Spleen (tissue), 11 donors: ENCODE results near the gene SAAL1. TPM values are rescaled to one million over a fixed set of nuclear protein-coding genes. Genes with fewer than 3 reads are reported as not detected.

Experiments
- DNase-seq: peaks from one replicate; pipeline ENCODE4 v3.0.0-alpha.2; 2020
- H3K27ac ChIP-seq, 8 donors: fragments of 200-600 bp; sonication (generic) in 7 of 8; 1 replicate in 4 of 8; 2 replicates in 4 of 8; pipeline versions ENCODE4 v1.5.0 to v1.8.0; 2016 to 2021; ENCODE audit warnings: inconsistent platforms in 4 of 8, mild to moderate bottlenecking in 4 of 8, moderate library complexity in 1 of 8
- H3K27me3 ChIP-seq, 7 donors: fragments of 200-600 bp; sonication (generic) in 6 of 7; replicated peaks in 1 of 7; 1 replicate in 4 of 7; 2 replicates in 3 of 7; pipeline versions ENCODE4 v1.5.0 to v1.8.0; 2016 to 2021; ENCODE audit warnings: inconsistent platforms in 3 of 7, mild to moderate bottlenecking in 1 of 7
- H3K36me3 ChIP-seq, 6 donors: fragments of 200-600 bp; sonication (generic) in 5 of 6; 1 replicate in 4 of 6; 2 replicates in 2 of 6; pipeline versions ENCODE4 v1.5.0 to v1.8.0; 2016 to 2021; ENCODE audit warnings: inconsistent platforms in 2 of 6
- H3K4me1 ChIP-seq, 6 donors: fragments of 200-600 bp; sonication (generic) in 5 of 6; 1 replicate in 3 of 6; 2 replicates in 3 of 6; pipeline versions ENCODE4 v1.5.0 to v1.8.0; 2016 to 2021; ENCODE audit warnings: inconsistent platforms in 3 of 6
- H3K4me3 ChIP-seq, 8 donors: fragments of 200-600 bp; sonication (generic) in 7 of 8; 1 replicate in 4 of 8; 2 replicates in 4 of 8; pipeline versions ENCODE4 v1.5.0 to v1.8.0; 2016 to 2021; ENCODE audit warnings: inconsistent platforms in 4 of 8, mild to moderate bottlenecking in 4 of 8, moderate library complexity in 2 of 8
- H3K9me3 ChIP-seq, 8 donors: fragments of 200-600 bp; sonication (generic) in 7 of 8; 1 replicate in 4 of 8; 2 replicates in 4 of 8; pipeline versions ENCODE4 v1.5.0 to v1.8.0; 2016 to 2021; ENCODE audit warnings: inconsistent platforms in 4 of 8
- POLR2A ChIP-seq, 3 donors: fragments of 450-650 bp; IDR thresholded peaks; one replicate each; pipeline ENCODE4 v1.5.1; 2017; ENCODE audit warnings: antibody characterized with exemption in 3 of 3, mild to moderate bottlenecking in 1 of 3
- POLR2AphosphoS5 ChIP-seq, 3 donors: sonication (generic); formaldehyde crosslinking; IDR thresholded peaks; one replicate each; pipeline ENCODE4 v1.5.1; 2017; ENCODE audit warnings: antibody characterized with exemption in 3 of 3
- WGBS, 5 donors: extraction: QIAGEN DNeasy Blood & Tissue Kit in 3 of 5; methylation state at CpG; one replicate each; pipeline versions ENCODE4 v1.1.5 to v1.1.7; 2013 to 2018; 5-methylcytosine and 5-hydroxymethylcytosine counted together
- intact Hi-C: fragments of 100-400 bp; cut with DNase I; formaldehyde crosslinking; loops from one replicate; pipeline ENCODE4 v1.15.0; 2023; ENCODE audit warnings: low total_unique reads
- polyA plus RNA-seq, 3 donors: library from polyadenylated mRNA; stranded (reverse); fragments of 200-250 nt; gene quantifications; one replicate each; pipeline ENCODE4 v1.2.1, GENCODE V29; 2013
- total RNA-seq, 7 donors: library from RNA; depleted of rRNA in 3 of 7; stranded (reverse); fragments of >200 nt in 3 of 7; fragmentation: NEBNext Ultra II Directional in 4 of 7; extraction: Animal tissue kit (Norgen Biotek cat#: 25700) in 4 of 7; gene quantifications; one replicate each; pipeline versions ENCODE4 v1.1.0 to v1.2.1, GENCODE V29; 2016 to 2021
- TF ChIP-seq, protein P1 (sequence below), 11 experiments: fragments of 200-600 bp in 7 of 11; fragments of 450-650 bp in 4 of 11; sonication (generic) in 4 of 11; IDR thresholded peaks in 8 of 11; conservative IDR thresholded peaks in 3 of 11; 1 replicate in 7 of 11; 2 replicates in 4 of 11; pipeline versions ENCODE4 v1.4.0 to v1.8.0; 2016 to 2021; ENCODE audit warnings: antibody characterized with exemption in 11 of 11, inconsistent platforms in 4 of 11, mild to moderate bottlenecking in 1 of 11
- donor health status: healthy with polysubstance abuse.
- donor health status: DM: no; HTN: no; CAD: no; lungs with moderate emphysema.
- donor health status: DM: no; HTN: no; CAD: no.
- donor health status: Bipolar disorder and iron deficiency.
- donor health status: healthy.
- donor health status: DM: no; HTN: no; CAD: no.
- donor health status: DM: yes; HTN: yes; CAD: no.

Gene SAAL1
- total and polyA plus RNA-seq, 10 donors = 12.7 to 26.9 (median 15.2) TPM

DNA sequence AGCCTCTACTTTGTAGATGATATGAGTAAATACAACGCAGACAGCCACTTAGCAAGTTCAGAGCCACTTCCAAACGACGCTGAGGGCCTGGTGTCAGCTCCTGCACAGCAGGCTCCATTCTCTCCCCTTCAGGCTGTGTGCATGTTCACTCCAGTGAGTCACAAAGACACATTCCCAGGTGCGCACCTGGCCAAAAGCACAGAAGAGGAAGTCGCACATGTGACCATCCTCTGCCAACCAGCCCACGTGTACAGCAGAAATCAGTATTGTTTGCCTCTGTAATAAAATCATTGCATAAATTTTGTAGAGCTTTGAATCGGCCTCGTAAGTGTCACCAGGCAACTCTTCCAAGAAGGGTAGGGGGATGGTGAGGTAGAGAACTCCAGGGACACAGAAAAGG lies 40.3 kb downstream of the SAAL1 start:
- Histone ChIP-seq H3K4me1 (no peaks in the 10 kb centered on the region), H3K4me3 (no peak overlapping the region), H3K9me3 (no peaks in the 10 kb centered on the region), H3K27me3 (no peaks in the 10 kb centered on the region), H3K36me3 (peaks cover 0 to 6% (median 0%) of the 10 kb centered on the region in 6 donors), H3K27ac (no peak overlapping the region)
- TF ChIP-seq, protein P1, sequence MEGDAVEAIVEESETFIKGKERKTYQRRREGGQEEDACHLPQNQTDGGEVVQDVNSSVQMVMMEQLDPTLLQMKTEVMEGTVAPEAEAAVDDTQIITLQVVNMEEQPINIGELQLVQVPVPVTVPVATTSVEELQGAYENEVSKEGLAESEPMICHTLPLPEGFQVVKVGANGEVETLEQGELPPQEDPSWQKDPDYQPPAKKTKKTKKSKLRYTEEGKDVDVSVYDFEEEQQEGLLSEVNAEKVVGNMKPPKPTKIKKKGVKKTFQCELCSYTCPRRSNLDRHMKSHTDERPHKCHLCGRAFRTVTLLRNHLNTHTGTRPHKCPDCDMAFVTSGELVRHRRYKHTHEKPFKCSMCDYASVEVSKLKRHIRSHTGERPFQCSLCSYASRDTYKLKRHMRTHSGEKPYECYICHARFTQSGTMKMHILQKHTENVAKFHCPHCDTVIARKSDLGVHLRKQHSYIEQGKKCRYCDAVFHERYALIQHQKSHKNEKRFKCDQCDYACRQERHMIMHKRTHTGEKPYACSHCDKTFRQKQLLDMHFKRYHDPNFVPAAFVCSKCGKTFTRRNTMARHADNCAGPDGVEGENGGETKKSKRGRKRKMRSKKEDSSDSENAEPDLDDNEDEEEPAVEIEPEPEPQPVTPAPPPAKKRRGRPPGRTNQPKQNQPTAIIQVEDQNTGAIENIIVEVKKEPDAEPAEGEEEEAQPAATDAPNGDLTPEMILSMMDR (IDR thresholded peaks at IDR 0.05 in 8 of 11, conservative IDR thresholded peaks at IDR 0.05 in 3 of 11) = no peak
- TF ChIP-seq POLR2AphosphoS5 (IDR thresholded peaks at IDR 0.05) (no peak), POLR2A (IDR thresholded peaks at IDR 0.05) (no peak)
- 79 to 85% (median 80%) methylated on average over 8 of the region's 8 CpGs for WGBS, 5 donors
- peak; percentile 66 for DNase-seq
- intact Hi-C loops = no loop called here

GRCh38 chr11:18064450-18065054 lies 41.3 kb downstream of the SAAL1 start:
- no peak for TF ChIP-seq POLR2A (IDR thresholded peaks at IDR 0.05)
- TF ChIP-seq, protein P1 (IDR thresholded peaks at IDR 0.05 in 8 of 11, conservative IDR thresholded peaks at IDR 0.05 in 3 of 11) = no peak
- Histone ChIP-seq H3K4me1 (no peaks in the 10 kb centered on the region), H3K4me3 (no peak overlapping the region), H3K27ac (no peak overlapping the region), H3K36me3 (peaks cover 0 to 2% (median 0%) of the 10 kb centered on the region in 6 donors), H3K9me3 (no peaks in the 10 kb centered on the region), H3K27me3 (no peaks in the 10 kb centered on the region)
- DNase-seq = no peak
- 92 to 94% (median 93%) methylated on average over 7 of the region's 7 CpGs for WGBS, 5 donors
- intact Hi-C loops = no loop called here

DNA sequence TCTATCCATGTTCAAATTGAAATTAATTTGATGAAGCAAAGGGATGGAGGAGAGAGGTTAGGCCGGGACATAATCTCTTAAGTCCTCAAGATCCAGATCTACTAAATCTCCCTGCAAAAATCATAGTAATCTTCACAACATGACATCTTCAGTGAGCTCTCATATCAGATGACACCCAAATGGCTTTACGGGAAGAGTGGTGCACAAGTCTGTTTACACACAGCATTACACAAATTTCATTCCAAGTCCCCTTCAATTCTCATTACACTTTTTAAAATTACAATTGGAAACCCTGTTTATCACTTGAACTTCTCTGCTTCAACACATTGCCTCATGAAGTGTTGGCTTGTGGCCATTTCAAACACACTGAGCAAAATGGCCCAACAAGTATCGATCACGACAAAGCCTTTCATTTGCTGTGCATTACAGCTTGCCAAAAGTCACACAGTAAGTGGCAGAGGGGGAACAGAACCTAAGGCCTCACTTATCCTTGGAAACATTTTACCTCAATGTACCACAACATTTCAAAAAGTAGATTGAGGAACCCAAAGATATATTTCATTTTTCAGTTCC lies 41.9 kb downstream of the SAAL1 start:
- TF ChIP-seq, protein P1 (IDR thresholded peaks at IDR 0.05 in 8 of 11, conservative IDR thresholded peaks at IDR 0.05 in 3 of 11) = no peak
- TF ChIP-seq POLR2AphosphoS5 (IDR thresholded peaks at IDR 0.05) (no peak), POLR2A (IDR thresholded peaks at IDR 0.05) (no peak)
- H3K4me3 ChIP-seq = no peak overlapping the region
- WGBS, 5 donors = 92 to 97% (median 93%) methylated on average over 4 of the region's 4 CpGs
- H3K27me3 ChIP-seq = no peaks in the 10 kb centered on the region
- intact Hi-C loops = no loop called here
- H3K27ac ChIP-seq = no peak overlapping the region
- H3K36me3 ChIP-seq = no peaks in the 10 kb centered on the region
- H3K4me1 ChIP-seq = no peaks in the 10 kb centered on the region
- no peak for DNase-seq
- no peaks in the 10 kb centered on the region for H3K9me3 ChIP-seq

- TF ChIP-seq POLR2AphosphoS5 (IDR thresholded peaks at IDR 0.05) (no peak), POLR2A (IDR thresholded peaks at IDR 0.05) (no peak)
- TF ChIP-seq, protein P1 (IDR thresholded peaks at IDR 0.05 in 8 of 11, conservative IDR thresholded peaks at IDR 0.05 in 3 of 11) = no peak
- Histone ChIP-seq H3K4me3 (no peak overlapping the region), H3K36me3 (no peaks in the 10 kb centered on the region), H3K4me1 (no peaks in the 10 kb centered on the region), H3K9me3 (no peaks in the 10 kb centered on the region), H3K27ac (no peak overlapping the region), H3K27me3 (no peaks in the 10 kb centered on the region)
- DNase-seq = no peak
- 81 to 94% (median 86%) methylated on average over 5 of the region's 5 CpGs for WGBS, 5 donors
- intact Hi-C loops = no loop called here
Measured at GRCh38 chr11:18063125-18063524, 42.8 kb downstream of the SAAL1 start.
